Stimulated activated CD4-positive, alpha-beta T cell treated with anti-CD3 and anti-CD28 coated beads, Interleukin-1b, Interleukin-23, amount 100 ng/mL, for 1 hour (primary cell): ENCODE results near the gene SF3A1.

Experiments
- DNase-seq, 2 donors: peaks; one replicate each; pipeline ENCODE4 v3.0.0-alpha.2; 2020; ENCODE audit warnings: low read depth in 2 of 2

The SF3A1 gene

DNA sequence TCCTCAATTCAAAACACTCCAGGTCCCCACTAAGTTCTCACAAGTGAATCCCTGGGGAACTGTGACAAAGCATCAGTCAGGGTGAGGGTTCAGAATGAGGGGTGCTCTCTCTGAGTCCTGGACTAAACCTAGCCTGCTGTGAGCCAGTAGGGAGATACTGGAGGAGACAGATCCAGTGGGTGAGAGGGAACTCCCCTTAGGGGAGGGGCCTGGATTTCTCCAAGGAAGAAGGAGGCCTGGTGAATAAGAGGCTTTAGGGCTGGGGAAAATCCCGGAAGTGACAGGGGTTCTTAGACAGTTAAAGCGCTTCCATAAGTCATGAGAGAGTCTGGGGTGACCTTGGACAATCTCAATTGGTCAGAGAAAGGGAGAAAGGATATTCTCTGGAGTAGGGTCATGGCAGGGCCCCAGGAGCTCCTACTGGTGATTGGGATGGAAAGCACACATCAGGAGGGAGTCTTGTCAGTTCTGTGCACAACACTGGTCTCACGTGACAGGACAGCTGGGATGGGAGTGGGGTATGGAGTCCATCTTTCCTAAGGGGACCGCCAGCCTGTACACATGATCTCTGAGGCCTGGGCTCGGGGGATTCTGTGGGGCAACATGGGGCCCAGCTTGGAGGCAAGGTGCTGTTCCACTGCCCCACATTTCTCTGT lies 31.5 kb downstream of the SF3A1 start:
- DNase-seq, result no peak

DNA sequence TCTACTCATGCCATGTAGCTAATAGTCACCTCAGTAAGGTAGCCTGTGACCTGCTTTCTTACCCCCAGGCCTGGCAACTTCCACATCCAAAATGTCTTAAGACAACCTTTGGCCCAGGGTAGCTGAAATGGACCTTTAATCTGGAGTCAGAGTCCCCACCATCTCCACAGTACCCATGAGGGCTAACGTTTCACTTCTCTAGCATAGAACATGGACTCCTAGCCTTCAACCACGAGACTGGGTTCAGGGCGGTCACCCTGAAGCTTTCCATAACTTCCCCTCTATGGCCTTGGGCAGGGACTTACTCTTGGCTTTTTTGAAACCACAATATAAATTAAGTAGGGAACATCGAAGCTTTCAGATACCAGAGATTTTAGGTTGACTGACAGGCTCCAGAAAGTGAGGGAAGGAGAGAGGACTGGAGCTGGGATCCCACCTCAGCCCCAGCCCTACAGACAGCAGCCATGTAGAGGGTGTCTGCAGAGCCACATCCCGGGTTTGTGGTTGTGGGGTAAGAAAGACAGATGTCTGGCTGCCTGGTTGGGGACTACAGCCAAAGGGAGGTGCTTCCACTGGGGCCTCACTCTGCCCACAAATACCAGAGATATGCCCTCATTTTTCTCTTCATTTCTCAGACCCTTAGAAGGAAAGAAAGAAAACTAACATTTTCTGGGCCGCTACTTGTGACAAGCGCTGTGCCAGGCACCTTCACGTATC lies 32.5 kb downstream of the SF3A1 start:
- no peak for DNase-seq

DNA sequence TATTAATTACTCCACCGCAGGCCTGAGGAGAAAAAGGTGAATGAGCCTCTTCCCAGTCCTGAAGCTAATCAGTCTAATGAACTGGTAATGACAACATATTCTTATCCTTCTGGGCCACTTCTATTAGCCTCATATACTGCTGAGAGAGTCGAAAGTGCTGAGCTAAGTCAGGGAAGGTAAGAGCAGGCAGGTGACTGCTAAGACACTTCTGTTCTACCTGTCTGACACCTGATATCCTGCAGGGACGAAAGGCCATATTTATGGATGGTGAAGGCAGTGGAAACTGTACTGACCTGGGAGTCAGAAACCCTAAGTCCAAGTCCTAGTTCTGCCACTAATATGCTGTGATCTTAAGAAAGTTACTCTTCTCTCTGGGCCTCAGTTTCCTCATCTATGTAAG lies 33.4 kb downstream of the SF3A1 start:
- no peak for DNase-seq

DNA sequence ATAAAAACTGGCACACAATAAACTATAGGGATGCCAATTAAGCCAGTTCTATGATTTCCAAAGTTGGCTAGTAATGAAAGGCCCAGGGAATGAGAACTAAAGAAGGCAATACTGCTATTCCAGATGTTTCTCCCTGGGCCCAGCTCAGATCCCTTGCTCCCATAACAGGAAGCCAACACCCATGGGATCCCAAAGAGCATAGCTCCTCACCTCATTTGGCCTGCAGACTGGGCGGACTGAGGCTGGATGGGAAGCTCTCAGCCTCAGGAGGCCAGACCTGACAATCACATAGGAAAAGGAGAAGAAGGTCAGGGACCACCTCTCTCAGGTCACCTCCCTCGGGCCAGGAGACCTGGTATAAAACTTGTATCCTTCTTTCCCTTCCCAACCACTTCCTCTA lies 35.2 kb downstream of the SF3A1 start:
- no peak for DNase-seq

DNA sequence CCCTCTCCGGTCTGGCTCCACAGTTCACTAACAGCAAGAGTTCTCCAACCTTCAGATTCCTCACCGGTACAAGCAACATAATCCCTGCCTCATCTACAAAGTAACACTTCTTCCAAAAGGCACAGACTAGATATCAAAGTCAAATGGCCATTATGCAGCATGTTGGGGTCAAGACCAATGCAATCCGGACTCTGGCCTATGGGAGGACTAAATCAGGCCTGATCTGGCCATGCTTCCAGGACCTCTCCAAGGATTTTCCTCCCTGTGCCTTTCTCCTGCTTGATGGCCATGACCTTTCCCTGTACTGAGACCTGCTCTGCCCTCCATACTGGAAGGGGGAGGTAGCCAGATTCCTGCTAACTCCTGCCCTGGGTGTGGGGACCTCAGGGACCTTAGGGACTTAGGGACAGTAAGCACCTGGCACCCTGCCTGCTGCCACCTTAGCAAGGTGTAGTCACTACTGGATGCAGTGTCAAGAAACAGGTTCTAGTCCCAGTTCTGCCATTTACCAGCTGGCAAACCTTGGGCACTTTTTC lies 36.6 kb downstream of the SF3A1 start:
- no peak for DNase-seq

DNA sequence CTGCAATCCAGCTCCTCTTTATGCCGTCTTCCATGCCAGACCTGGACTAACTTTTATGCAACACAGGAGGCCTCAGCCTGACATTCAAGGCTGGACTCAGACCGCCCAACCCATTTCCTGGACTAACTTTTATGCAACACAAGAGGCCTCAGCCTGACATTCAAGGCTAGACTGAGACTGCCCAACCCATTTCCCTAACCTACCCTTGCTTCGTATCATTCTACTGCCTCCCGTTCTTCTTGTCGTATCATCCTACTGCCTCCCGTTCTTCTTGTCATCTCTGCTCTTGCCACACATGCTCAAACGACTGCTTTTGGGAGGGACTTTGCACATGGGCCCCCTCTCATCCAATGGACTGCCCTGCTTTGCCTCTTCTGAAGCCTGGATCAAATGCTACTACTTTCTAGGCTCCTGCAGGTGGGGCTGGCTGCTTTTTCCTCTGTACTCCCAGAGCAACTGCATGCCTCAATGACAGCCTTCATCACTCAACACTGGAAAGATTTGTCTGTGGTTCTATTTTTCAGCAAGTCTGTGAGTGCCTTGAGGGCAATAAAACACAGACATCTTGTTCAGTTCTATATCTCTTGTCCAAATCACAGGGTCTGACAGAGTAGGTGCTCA lies 37.8 kb downstream of the SF3A1 start:
- DNase-seq, result no peak

DNA sequence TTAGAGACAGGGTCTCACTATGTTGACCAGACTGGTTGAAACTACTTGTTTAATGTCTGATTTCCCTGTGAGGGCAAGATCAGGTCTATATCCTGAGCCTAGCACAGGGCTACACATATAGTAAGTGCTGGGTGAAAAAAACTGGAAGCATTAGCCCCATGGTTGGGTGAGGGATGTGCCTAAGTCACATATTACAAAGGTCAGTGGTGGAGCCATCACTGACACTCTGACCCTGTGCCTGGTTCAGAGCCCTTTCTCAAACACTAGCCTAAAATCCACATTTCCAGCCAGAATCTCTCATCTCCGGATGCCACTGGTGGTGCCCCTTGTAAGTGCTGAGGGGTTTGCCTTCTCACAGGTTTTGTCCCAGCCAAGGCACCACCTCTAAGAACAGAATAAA lies 38.9 kb downstream of the SF3A1 start:
- no peak for DNase-seq

DNA sequence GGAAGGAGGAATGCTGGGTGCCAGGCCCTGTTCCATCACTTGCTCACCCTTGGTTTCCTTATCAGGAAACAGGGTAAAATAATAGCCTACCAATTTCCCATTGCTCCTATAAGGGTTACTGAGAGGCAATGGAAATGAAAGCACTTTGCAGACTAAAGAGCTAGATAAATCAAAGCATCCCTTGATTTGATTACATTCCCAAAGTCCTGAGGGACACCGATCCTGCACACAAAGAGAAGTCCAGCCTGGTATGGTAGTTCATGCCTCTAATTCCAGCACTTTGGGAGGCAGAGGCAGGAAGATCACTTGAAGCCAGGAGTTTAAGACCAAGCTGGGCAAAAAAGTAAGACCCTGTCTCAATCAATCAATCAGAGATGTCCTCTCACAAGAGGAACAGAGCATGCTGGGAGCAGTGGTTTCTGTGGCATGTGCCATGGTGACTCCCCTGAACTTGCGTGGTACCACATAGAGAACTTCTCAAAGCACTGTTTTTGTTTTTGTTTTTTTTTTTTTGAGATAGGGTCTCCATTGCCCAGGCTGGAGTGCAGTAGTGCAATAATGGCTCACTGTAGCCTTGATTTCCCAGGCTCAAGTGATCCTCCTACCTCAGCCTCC lies 40.6 kb downstream of the SF3A1 start:
- no peak for DNase-seq

DNA sequence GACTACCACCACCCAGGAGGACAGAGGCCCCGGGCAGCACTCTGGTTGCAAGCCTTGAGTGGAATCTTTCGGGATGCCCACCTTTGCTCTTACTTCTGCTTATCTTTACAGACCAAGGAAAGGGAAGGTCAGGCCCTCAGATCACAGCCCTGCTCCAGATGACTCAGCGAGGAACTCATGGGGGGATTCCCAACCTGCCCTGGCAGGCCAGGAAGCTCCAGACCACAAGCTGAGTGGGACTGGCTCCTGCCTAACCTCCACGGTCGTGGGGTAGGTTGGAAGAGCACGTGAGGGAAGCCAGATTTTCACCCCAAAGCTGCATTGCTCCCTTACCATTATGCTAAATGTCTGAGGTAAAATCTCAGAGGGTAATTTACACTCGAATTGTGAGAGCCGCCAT lies 41.8 kb downstream of the SF3A1 start:
- DNase-seq, result no peak

DNA sequence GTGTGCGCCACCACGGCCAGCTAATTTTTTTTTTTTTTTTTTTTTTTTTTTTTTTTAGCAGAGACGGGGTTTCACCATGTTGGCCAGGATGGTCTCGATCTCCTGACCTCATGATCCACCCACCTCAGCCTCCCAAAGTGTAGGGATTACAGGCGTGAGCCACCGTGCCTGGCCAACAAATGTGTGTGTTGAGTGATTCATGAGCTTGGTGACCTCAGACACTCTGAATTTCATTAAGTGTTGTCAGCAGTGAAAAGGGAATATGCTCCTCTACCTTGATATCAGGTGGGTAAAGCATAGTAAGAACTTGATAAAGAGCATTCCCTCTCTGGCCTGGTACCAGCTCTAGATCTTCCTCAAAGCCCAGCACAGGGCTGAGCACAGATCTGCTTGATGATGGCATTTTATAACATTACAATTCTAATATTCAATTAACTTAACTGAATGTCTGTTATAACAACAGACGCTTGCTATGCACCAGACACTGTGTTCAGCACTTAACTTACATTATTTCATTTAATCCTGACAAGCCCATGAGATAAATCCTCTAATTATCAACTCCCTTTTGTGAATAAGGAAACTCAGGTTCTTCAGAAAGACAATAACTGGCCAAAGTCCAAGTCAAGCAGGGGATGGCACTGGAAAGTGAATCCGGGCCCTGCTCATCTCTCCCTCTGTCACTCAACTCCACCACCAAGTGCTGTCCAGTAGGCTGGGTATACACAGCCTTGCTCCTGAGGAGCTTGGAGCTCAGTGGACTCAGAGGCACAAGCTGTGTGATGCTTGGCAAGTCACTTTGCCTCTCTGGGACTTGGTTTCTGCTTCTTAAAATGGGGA lies 42.9 kb downstream of the SF3A1 start:
- DNase-seq, result no peak

DNA sequence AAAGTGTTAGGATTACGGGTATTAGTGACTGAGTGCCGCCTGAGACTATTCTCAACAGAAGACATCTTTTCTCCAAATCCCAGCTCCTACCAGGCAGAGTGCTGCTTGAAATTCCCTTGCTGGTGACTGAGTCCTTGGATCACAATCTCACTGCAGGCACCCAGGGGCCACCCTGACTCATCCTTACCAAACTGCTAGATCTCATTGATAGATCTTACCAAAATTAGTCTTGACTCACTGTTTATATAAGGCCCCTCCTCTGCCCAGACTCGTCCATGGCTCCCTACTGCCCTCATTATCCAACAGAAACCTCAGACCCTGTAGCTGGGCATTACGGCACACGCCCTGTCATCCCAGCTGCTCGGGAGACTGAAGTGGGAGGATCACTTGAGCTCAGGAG lies 44.6 kb downstream of the SF3A1 start:
- DNase-seq, result no peak

DNA sequence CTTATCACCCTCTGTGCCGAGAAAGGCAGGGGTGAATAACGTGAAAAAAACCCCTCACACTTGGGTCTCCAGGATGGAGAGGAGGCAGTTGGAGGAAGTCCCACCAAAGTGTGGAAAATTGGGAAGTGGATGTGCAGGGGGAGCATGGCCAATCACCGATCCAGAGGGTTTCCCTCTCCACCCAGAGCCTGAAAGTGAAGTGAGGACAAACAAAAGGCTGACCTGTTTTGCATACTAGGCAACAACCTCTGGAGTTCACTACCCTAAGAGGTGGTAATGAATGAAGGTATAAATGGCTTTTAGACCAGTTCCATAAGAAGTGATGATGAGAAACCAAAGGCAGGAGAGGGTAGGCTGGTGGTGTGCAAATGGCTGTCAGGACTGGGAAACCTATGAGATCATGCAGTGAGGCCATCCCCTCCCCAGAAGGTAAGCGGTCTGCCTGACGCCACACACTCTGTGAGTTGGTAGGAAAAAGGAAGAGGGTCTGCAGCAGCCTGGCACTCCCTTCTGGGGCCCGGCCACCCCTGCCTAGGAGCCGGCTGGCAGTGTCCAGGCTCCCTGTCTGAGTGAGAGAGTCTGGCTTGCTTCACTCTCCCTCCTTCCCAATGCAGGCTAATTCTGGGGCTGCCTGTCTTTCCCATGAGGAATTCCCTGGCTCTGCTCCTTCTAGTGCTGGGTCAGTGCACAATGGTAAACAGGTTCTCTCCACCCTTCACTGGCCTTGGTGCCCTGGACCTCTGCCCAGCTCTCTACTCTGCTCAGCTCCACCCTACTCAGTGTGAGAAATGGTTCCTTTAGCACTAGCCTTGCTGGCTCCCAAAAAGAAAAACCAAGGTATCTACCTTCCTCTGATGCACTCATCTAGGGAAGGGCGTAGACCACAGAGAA lies 45.6 kb downstream of the SF3A1 start:
- DNase-seq, result no peak

DNA sequence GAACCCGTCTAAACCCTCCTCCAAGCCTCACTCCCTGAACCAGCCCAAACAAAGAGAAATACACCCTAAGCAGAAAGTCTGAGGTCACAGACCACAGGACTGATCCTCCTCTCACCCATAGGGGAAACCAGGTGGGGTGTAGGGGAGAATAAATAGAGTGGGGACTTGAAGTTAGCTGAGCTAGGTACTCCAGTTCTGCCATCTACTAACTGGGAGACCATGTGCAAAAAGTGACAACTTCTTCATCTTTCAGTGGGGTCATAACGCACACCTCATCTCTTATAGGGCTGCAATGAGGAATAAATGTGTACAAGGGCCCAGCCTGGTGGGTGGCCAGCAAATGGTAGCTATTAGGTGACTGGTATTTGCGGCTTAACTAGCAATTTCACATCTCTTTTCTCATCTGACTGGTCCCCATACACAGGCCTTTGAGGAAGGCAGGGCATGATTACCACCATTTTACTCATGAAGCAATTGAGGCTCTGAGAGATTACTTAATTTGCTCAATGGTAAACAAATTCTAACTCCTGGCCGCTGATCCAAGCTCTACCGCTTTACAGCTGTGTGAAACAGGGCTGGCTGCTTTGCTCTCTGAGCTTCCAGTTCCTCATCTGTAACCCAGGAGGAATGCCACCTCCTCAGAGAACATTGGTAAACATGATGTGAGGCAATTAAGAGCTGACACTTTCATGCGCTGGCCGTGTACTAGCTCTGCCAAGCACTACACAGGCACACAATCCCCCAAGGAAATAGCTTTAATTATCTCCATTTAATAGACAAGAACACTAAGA lies 46.5 kb downstream of the SF3A1 start:
- DNase-seq, result no peak

DNA sequence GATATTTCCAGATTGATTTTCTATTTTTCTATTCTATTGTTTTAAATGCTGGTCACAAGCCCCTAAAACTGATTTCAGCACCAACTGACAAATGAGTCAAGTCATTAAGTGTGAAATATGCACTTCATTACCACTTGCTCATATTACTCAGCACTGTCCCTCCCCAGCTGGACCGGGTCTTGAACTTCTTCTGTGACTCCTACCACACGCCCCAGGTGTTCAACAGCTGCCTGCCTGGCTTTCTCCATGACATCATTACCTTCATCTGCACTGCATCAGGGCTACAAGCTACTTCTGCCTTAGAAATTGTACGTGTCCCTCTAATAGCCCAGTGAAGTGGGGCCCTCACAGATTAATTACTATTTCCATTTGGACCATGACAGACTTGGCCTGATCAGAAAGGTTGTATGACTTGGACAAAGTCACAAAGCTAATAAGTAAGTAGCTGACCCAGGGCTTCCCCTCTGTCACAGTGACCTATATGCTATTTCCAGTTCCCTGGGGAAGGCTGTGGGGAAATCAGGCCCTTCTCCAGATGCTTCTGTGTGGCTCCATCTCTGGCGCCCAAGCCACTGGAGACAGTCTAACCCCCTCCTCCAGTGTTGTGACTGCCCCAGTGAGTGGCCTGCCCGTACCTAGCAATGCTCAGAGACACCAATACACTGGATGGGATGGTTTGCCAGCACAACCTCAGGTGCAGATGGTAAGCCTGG lies 48.0 kb downstream of the SF3A1 start:
- DNase-seq, result no peak

DNA sequence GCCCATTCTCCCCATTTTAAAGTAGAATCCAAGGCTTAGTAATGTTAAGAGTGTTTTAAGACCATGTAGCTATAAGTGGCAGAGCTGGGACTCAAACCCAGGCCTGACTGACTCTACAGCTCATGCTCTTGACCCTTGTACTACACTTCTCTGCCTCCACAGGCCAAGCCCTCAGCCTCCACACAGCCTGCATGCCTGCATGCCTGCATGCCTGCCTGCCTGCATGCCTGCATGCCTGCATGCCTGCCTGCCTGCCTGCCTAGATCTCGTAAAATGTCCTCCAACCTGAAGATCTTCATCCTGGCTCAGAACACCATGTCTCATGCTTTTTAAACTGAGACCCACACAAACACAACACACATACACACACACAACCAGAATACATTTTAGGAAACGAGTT lies 48.6 kb downstream of the SF3A1 start:
- DNase-seq, result no peak

DNA sequence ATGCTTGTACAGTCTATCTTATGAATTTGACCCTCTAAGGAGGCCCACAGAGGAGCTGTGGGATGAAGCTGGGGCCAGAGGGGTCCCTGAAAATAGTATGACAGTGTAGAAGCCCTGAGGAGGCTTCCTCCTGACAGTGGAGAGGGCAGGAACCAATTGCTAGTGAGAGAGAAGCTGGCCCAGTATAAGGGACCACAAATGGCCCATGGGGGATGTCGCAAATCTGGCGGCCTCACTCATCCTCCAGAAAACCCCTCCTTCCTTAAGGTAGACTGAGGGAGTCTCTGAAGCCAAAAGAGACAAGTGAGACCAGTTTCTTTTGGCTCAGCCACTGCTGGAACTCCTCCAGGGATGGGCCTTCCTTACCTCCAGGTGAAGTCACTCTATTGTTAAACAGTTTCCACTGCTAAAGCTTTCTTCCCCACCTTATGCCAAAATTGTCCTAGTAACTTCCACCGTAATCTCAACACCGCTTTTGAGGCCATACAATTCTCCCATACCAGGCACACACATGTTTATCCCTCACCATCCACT lies 49.6 kb downstream of the SF3A1 start:
- DNase-seq, result no peak

DNA sequence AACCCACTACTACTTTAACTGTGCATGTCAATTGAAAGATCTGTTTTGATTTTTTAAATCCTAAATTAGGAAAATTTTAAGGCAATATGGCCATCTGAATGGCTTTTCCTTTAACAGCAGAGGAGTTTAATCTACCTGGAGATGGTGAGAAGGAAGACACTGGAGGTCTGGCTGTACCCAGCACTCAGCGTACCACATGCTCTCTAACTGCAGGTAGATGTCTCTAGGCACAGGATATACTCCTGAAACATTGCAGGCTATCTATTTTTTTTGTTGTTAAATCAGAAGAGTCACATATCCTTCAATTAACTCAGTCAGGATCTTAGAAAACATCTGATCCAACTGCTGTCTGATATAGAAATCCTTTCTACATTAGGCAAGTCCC lies 50.1 kb downstream of the SF3A1 start:
- no peak for DNase-seq

DNA sequence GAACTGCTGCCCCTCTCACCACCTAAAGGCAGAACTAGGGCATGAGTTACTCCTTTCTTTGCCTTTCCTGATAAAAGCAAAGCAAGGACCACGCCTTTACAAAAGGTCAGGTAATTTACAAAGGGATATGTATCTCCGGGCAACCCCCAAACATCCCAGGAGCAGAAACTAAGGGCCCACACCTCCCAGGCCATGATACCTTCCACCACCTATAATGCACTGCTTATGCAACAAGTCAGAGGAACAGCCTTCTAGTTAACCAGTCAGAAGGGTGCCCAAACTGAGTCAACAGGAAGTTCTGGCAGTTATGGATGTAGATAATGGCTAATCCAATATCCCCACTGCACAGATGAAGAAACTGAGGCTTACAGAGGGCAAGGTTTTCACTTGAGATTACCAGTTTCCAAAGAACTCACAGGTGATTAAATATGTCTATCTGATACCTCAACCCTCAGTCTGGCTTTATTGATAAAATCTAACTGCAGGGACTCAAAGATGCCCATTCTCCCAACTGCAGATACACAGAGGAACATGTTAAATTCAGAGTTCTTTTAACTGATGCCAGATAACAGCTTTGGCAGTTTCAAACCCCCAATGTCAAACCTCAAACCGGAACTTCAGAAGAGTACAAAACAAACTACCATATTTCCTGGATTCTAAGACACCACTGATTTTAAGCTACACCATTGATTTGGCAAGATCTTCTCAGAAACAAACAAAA lies 50.6 kb downstream of the SF3A1 start:
- no peak for DNase-seq
